Astrocyte (in vitro differentiated cells and primary cell): ENCODE measurements around the gene TMEM256.

ENCODE experiments used
- CTCF ChIP-seq: IDR thresholded peaks from 2 replicates; pipeline ENCODE4 v1.5.1; 2011; ENCODE audit warnings: low read depth, mild to moderate bottlenecking, inconsistent platforms, low read length, moderate library complexity; ENCODE audit not compliant: insufficient read depth
- EZH2 ChIP-seq: IDR thresholded peaks from 2 replicates; pipeline ENCODE4 v1.6.1; 2012; ENCODE audit warnings: mild to moderate bottlenecking, low read length, inconsistent platforms; ENCODE audit not compliant: insufficient read depth

DNA sequence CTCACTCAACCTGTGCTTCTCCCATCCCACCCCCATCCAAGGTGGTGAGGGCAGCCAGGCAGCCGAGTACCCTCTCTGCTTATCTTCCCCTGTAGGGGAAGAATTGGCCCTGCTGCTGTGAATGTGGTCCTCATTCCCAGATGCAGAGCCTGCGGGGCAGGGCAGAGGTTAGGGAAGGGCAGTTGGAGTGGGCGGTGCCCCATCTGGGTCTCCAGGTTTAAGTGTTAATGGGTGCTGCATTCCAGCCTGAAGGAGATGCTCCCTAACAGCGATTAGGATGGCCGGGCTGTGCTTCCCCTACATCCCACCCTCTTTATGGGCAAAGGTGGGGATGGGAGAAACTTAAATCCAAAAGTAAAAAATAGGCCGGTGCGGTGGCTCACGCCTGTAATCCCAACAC, 36.8 kb downstream of the TMEM256 start:
- TF ChIP-seq CTCF (no peak), EZH2 (no peak)
